Rectal smooth muscle tissue (tissue), 1 donor: Measurements from ENCODE around the gene DNAJB5.
"Not testable (repeated sequence)": the region's sequence is repeated elsewhere in the genome, so short reads cannot be mapped to it uniquely, and the experiment has no call there.

Experiments
- H3K27ac ChIP-seq: one replicate; pipeline ENCODE4 v1.7.0; 2013; ENCODE audit warnings: low read depth, low read length, inconsistent platforms
- H3K27me3 ChIP-seq: one replicate; pipeline ENCODE4 v1.7.0; 2013; ENCODE audit warnings: low read length; ENCODE audit not compliant: control insufficient read depth, insufficient read depth
- H3K36me3 ChIP-seq: one replicate; pipeline ENCODE4 v1.7.0; 2013; ENCODE audit warnings: low read length; ENCODE audit not compliant: control insufficient read depth, insufficient read depth
- H3K4me1 ChIP-seq: one replicate; pipeline ENCODE4 v1.7.0; 2013; ENCODE audit warnings: low read length; ENCODE audit not compliant: control insufficient read depth, insufficient read depth
- H3K4me3 ChIP-seq: one replicate; pipeline ENCODE4 v1.7.0; 2013; ENCODE audit warnings: low read length
- H3K9ac ChIP-seq: one replicate; pipeline ENCODE4 v1.7.0; 2013; ENCODE audit warnings: low read length

Gene DNAJB5

DNA sequence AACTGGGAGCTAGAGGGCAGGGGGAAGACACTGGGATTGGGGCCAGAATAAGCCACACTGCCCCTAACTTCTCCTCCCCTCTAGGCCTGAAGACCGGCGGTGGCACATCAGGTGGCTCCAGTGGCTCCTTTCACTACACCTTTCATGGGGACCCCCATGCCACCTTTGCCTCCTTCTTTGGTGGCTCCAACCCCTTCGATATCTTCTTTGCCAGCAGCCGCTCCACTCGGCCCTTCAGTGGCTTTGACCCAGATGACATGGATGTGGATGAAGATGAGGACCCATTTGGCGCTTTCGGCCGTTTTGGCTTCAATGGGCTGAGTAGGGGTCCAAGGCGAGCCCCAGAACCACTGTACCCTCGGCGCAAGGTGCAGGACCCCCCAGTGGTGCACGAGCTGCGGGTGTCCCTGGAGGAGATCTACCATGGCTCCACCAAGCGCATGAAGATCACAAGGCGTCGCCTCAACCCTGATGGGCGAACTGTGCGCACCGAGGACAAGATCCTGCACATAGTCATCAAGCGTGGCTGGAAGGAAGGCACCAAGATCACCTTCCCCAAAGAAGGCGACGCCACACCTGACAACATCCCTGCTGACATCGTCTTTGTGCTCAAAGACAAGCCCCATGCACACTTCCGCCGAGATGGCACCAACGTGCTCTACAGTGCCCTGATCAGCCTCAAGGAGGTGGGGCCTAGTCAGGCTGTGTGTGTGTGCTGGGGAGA is 6.8 kb downstream of the DNAJB5 start:
- Histone ChIP-seq H3K27ac (peak overlapping the region; percentile 99), H3K36me3 (peaks cover 8% of the 10 kb centered on the region), H3K4me1 (peaks cover 48% of the 10 kb centered on the region), H3K9ac (no peak overlapping the region), H3K27me3 (no peaks in the 10 kb centered on the region), H3K4me3 (no peak overlapping the region)

DNA sequence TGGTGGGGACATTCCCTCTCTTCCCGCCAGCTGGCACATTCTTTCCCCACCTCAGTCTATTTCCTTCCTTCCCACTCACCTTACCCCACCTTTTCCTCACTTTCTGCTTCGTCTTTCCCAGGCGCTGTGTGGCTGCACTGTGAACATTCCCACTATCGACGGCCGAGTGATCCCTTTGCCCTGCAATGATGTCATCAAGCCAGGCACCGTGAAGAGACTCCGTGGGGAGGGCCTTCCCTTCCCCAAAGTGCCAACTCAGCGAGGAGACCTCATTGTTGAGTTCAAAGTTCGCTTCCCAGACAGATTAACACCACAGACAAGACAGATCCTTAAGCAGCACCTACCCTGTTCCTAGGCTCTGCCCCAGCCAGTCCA is 7.3 kb downstream of the DNAJB5 start:
- H3K9ac ChIP-seq: no peak overlapping the region
- H3K4me3 ChIP-seq: no peak overlapping the region
- H3K27me3 ChIP-seq: no peaks in the 10 kb centered on the region
- peaks cover 45% of the 10 kb centered on the region for H3K4me1 ChIP-seq
- H3K27ac ChIP-seq: peak overlapping the region; percentile 15
- H3K36me3 ChIP-seq: peaks cover 8% of the 10 kb centered on the region

DNA sequence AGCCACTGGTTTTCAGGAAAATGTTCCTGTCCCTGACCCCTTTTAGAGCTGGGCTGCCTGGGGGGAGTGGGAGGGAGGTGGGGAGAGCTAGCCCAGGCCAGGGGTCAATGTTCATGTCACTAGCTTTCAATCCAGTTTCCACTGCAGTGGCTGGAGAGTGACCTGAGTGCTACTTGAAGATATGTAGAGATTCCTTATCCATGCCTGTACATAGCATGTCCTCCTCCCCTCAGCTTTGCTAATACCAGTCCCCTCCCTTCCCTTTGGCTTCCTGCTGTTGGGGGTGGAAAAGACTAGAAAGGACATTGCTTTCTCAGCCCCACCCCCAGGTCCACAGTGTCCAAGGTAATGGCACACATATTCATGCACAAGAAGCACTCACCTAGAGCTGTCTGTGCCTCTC is 7.8 kb downstream of the DNAJB5 start:
- Histone ChIP-seq H3K4me1 (peaks cover 41% of the 10 kb centered on the region), H3K36me3 (peaks cover 8% of the 10 kb centered on the region), H3K27me3 (no peaks in the 10 kb centered on the region), H3K9ac (no peak overlapping the region), H3K27ac (peak overlapping the region; percentile 15), H3K4me3 (no peak overlapping the region)

- H3K4me1 ChIP-seq: peaks cover 33% of the 10 kb centered on the region
- no peaks in the 10 kb centered on the region for H3K27me3 ChIP-seq
- H3K27ac ChIP-seq: peak overlapping the region; percentile 16
- no peak overlapping the region for H3K4me3 ChIP-seq
- no peak overlapping the region for H3K9ac ChIP-seq
- H3K36me3 ChIP-seq: peaks cover 8% of the 10 kb centered on the region
Observed at GRCh38 chr9:34998266-34998665, 8.7 kb downstream of the DNAJB5 start.

DNA sequence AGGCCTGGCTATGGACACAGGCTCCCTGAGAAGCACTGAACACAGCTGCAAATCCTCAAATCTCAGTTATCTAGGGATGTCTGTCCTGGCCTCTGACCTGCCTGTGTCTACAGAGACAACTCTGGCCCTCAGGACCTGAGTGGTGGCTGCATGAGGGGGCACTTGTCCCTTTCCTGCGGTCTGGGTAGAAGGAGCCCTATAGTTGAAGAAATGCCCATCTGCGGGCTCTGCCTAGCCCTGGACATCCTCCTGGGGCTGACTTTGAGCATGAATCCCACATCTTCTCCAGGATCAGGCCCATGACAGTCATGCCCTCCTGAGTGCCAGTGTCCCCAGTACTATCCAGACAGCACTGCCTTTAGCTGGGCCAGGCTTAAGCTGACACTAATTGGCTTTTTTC is 10.0 kb downstream of the DNAJB5 start:
- Histone ChIP-seq H3K9ac (no peak overlapping the region), H3K27ac (no peak overlapping the region), H3K27me3 (no peaks in the 10 kb centered on the region), H3K4me1 (peaks cover 19% of the 10 kb centered on the region), H3K36me3 (peaks cover 8% of the 10 kb centered on the region), H3K4me3 (no peak overlapping the region)

DNA sequence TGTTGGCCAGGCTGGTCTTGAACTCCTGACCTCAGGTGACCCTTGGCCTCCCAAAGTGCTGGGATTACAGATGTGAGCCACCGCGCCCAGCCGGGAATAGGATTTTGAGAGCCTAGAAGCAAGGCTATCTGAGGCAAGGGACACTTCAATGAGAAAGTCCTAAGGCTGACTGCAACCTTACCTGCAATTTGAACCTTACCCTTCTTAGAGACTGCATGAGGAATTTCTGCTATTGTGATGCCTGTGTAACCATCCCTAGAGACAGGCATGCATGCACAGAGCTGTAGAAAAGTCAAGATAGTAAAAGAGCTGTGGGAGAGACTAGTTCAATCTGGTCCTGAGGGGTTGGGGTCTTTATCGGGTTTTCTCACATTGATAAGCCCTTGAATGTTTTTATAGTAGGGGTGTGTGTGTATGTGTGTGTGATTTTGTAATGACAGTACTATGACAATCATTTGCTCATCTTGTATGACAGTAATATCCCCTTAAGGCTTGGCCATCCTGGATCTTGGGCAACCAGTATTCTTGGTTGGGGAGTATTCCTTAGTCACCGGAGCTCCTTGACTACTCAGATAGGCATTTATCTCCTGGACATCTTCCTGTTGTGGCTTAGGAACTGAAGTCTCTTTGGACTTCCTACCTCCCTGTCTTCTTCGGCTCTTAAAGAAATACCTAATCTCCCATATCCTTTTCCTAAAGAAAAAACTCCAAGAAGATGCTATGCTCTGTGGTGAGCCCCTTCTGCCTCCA is 11.2 kb downstream of the DNAJB5 start:
- H3K4me1 ChIP-seq: peaks cover 8% of the 10 kb centered on the region

DNA sequence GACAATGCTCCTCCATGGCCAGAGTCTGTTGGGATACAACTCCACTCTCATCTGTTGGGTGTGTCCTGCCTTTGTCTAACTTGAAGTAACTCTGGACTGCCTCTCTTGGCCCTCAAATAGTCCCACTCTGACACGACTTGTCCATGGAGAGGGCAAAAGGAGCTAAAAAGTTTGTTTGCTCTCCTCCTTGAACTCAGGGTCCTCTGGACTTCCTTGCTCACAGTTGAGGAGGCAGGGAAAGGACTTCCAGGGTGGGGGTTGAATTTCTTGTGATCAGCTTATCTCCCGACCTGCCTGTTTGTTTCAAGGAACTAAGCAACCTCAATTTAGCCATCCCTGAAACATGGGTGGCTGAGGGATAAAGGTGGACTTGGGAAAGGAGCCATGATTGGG is 11.7 kb downstream of the DNAJB5 start:
- H3K4me1 ChIP-seq: peaks cover 7% of the 10 kb centered on the region
- H3K4me3 ChIP-seq: no peak overlapping the region
- H3K27ac ChIP-seq: no peak overlapping the region
- H3K27me3 ChIP-seq: no peaks in the 10 kb centered on the region
- H3K36me3 ChIP-seq: peaks cover 8% of the 10 kb centered on the region
- H3K9ac ChIP-seq: no peak overlapping the region

More for the DNA sequence above, 11.2 kb downstream of the DNAJB5 start:
- Histone ChIP-seq H3K27me3 (no peaks in the 10 kb centered on the region), H3K27ac (no peak overlapping the region), H3K36me3 (peaks cover 8% of the 10 kb centered on the region), H3K9ac (no peak overlapping the region), H3K4me3 (no peak overlapping the region)

GRCh38 chr9:35001803-35002502 is 12.4 kb downstream of the DNAJB5 start:
- no peak overlapping the region for H3K27ac ChIP-seq
- H3K4me3 ChIP-seq: no peak overlapping the region
- peaks cover 7% of the 10 kb centered on the region for H3K4me1 ChIP-seq
- H3K9ac ChIP-seq: no peak overlapping the region
- H3K36me3 ChIP-seq: peaks cover 3% of the 10 kb centered on the region
- H3K27me3 ChIP-seq: no peaks in the 10 kb centered on the region

GRCh38 chr9:35002623-35003022 is 13.1 kb downstream of the DNAJB5 start:
- Histone ChIP-seq H3K9ac (no peak overlapping the region), H3K36me3 (no peaks in the 10 kb centered on the region), H3K4me3 (no peak overlapping the region), H3K27me3 (no peaks in the 10 kb centered on the region), H3K4me1 (peaks cover 5% of the 10 kb centered on the region), H3K27ac (no peak overlapping the region)

- not testable (repeated sequence) for H3K4me3 ChIP-seq, H3K4me1 ChIP-seq, H3K9ac ChIP-seq, H3K27me3 ChIP-seq, H3K36me3 ChIP-seq, H3K27ac ChIP-seq
Observed at GRCh38 chr9:35004299-35004698, 14.8 kb downstream of the DNAJB5 start.

GRCh38 chr9:35010351-35010958 is 20.9 kb downstream of the DNAJB5 start:
- Histone ChIP-seq H3K4me1 (no peaks in the 10 kb centered on the region), H3K9ac (no peak overlapping the region), H3K4me3 (no peak overlapping the region), H3K27me3 (no peaks in the 10 kb centered on the region), H3K27ac (no peak overlapping the region), H3K36me3 (peaks cover 7% of the 10 kb centered on the region)

DNA sequence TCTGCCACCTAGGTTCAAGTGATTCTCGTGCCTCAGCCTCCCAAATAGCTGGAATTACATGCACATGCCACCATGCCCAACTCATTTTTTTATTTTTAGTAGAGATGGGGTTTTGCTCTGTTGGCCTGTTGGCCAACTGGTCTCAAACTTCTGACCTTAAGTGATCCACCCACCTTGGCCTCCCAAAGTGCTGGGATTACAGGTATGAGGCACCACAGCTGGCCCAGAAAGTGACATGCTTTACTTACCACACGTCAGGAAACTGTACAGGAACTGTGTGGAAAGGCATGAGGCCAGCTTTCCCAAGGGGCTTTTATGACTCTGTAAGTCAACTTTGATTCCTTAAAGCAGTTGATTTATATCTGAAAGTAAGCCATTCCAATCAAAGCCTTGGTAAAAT is 25.0 kb downstream of the DNAJB5 start:
- H3K9ac ChIP-seq: no peak overlapping the region
- no peak overlapping the region for H3K27ac ChIP-seq
- no peaks in the 10 kb centered on the region for H3K27me3 ChIP-seq
- no peak overlapping the region for H3K4me3 ChIP-seq
- H3K36me3 ChIP-seq: peaks cover 7% of the 10 kb centered on the region
- no peaks in the 10 kb centered on the region for H3K4me1 ChIP-seq
